GM12873 (cell line): ENCODE measurements around the gene MAG.

Experiments used
- CTCF ChIP-seq: IDR thresholded peaks from 2 replicates; pipeline ENCODE4 v1.5.1; 2012; ENCODE audit warnings: low read depth, mild to moderate bottlenecking, moderate library complexity, low read length, control low read depth; ENCODE audit not compliant: insufficient read depth; ENCODE audit errors: missing control alignments

The MAG gene

GRCh38 chr19:35346193-35347052 is 54.5 kb downstream of the MAG start:
- no peak for TF ChIP-seq CTCF

- TF ChIP-seq CTCF, result no peak
Measured at GRCh38 chr19:35347171-35347929, 55.4 kb downstream of the MAG start, which contains the start of gene FFAR1. FFAR1 (plus strand) TSS chr19:35347902; CDS start chr19:35351552, 3,650 bp downstream.

- TF ChIP-seq CTCF, result no peak
Measured at GRCh38 chr19:35347930-35348298, 56.0 kb downstream of the MAG start.

- TF ChIP-seq CTCF, result no peak
Measured at GRCh38 chr19:35348911-35349611, 57.1 kb downstream of the MAG start.

GRCh38 chr19:35349614-35350521 is 57.9 kb downstream of the MAG start:
- TF ChIP-seq CTCF, result no peak

- no peak for TF ChIP-seq CTCF
Measured at GRCh38 chr19:35350591-35350990, 58.6 kb downstream of the MAG start.
